Liver (tissue), 9 donors: Measurements from ENCODE around the gene SAPCD2. TPM values are rescaled to one million over a fixed set of nuclear protein-coding genes. Genes with fewer than 3 reads are reported as not detected.

ENCODE experiments used
- DNase-seq: peaks from one replicate; pipeline ENCODE4 v3.0.0-alpha.2; 2017; ENCODE audit warnings: low spot score
- H3K27ac ChIP-seq, 2 donors: one replicate each; pipeline ENCODE4 v1.7.0; 2013; ENCODE audit warnings: inconsistent platforms in 2 of 2, low read length in 2 of 2, control low read depth in 1 of 2, low read depth in 1 of 2, mild to moderate bottlenecking in 1 of 2
- H3K27me3 ChIP-seq, 4 donors: one replicate each; pipeline versions ENCODE4 v1.6.1 to v1.7.0; 2013; ENCODE audit warnings: low read length in 3 of 4, inconsistent platforms in 1 of 4, mild to moderate bottlenecking in 1 of 4, moderate library complexity in 1 of 4; ENCODE audit not compliant: control insufficient read depth in 4 of 4, insufficient read depth in 4 of 4
- H3K36me3 ChIP-seq, 4 donors: one replicate each; pipeline versions ENCODE4 v1.6.1 to v1.7.0; 2013; ENCODE audit warnings: low read length in 3 of 4, mild to moderate bottlenecking in 3 of 4, low read depth in 1 of 4, moderate library complexity in 1 of 4; ENCODE audit not compliant: control insufficient read depth in 4 of 4, insufficient read depth in 3 of 4
- H3K4me1 ChIP-seq, 4 donors: one replicate each; pipeline versions ENCODE4 v1.6.1 to v1.7.0; 2013; ENCODE audit warnings: low read length in 3 of 4, mild to moderate bottlenecking in 3 of 4, moderate library complexity in 1 of 4; ENCODE audit not compliant: control insufficient read depth in 4 of 4, insufficient read depth in 4 of 4
- H3K4me3 ChIP-seq, 3 donors: one replicate each; pipeline versions ENCODE4 v1.6.1 to v1.7.0; 2013; ENCODE audit warnings: low read length in 3 of 3, control low read depth in 1 of 3, low read depth in 1 of 3, mild to moderate bottlenecking in 1 of 3
- H3K9ac ChIP-seq, 2 donors: one replicate each; pipeline ENCODE4 v1.7.0; 2013; ENCODE audit warnings: low read length in 2 of 2, mild to moderate bottlenecking in 2 of 2, moderate library complexity in 2 of 2, control low read depth in 1 of 2, low read depth in 1 of 2
- H3K9me3 ChIP-seq, 4 donors: one replicate each; pipeline versions ENCODE4 v1.6.1 to v1.7.0; 2013; ENCODE audit warnings: low read length in 3 of 4; ENCODE audit not compliant: control insufficient read depth in 4 of 4
- EGR1 ChIP-seq, 2 donors: IDR thresholded peaks; 2 replicates each; pipeline ENCODE4 v1.6.1; 2016 to 2018; ENCODE audit warnings: antibody characterized with exemption in 2 of 2, low read depth in 2 of 2
- FOXA1 ChIP-seq: IDR thresholded peaks from 2 replicates; pipeline ENCODE4 v1.6.1; 2016; ENCODE audit warnings: antibody characterized with exemption
- HNF4A ChIP-seq, 2 donors: conservative IDR thresholded peaks; 2 replicates each; pipeline ENCODE4 v1.6.1; 2016; ENCODE audit warnings: antibody characterized with exemption in 2 of 2, mild to moderate bottlenecking in 2 of 2
- HNF4G ChIP-seq: IDR thresholded peaks from 2 replicates; pipeline ENCODE4 v1.6.1; 2016; ENCODE audit warnings: antibody characterized with exemption
- RAD21 ChIP-seq, 2 donors: IDR thresholded peaks; 2 replicates each; pipeline ENCODE4 v1.6.1; 2016; ENCODE audit warnings: antibody characterized with exemption in 2 of 2, mild to moderate bottlenecking in 2 of 2
- SP1 ChIP-seq: IDR thresholded peaks from 2 replicates; pipeline ENCODE4 v1.6.1; 2018; ENCODE audit warnings: antibody characterized with exemption, mild to moderate bottlenecking
- TAF1 ChIP-seq: conservative IDR thresholded peaks from 2 replicates; pipeline ENCODE4 v1.6.1; 2016; ENCODE audit warnings: antibody characterized with exemption, mild to moderate bottlenecking
- WGBS: extraction: QIAGEN DNeasy Blood & Tissue Kit; methylation state at CpG from one replicate; pipeline ENCODE4 v1.1.7; 2013; 5-methylcytosine and 5-hydroxymethylcytosine counted together
- polyA plus RNA-seq, 2 donors: library from polyadenylated mRNA; stranded (reverse) in 1 of 2; unstranded in 1 of 2; fragments of 200-250 nt in 1 of 2; fragments of >200 nt in 1 of 2; fragmentation: Nextera tagmentation in 1 of 2; extraction: Ambion mirVana in 1 of 2; gene quantifications; one replicate each; pipeline versions ENCODE4 v1.2.1 to v1.2.3, GENCODE V29; 2013 to 2015
- total RNA-seq, 2 donors: library from RNA; depleted of rRNA; stranded (reverse); fragments of >200 nt; gene quantifications; one replicate each; pipeline ENCODE4 v1.2.3, GENCODE V29; 2014
- TF ChIP-seq, protein P1 (sequence below): IDR thresholded peaks from 2 replicates; pipeline ENCODE4 v1.6.1; 2016; ENCODE audit warnings: antibody characterized with exemption
- TF ChIP-seq, protein P2 (sequence below): IDR thresholded peaks from 2 replicates; pipeline ENCODE4 v1.6.1; 2016; ENCODE audit warnings: antibody characterized with exemption
- TF ChIP-seq, protein P3 (sequence below): fragments of 150-350 bp; IDR thresholded peaks from 2 replicates; pipeline ENCODE4 v1.5.1; 2017; ENCODE audit warnings: improper control_type of control experiment, low read depth, low read length; ENCODE audit not compliant: missing input control
- TF ChIP-seq, protein P4 (sequence below): IDR thresholded peaks from 2 replicates; pipeline ENCODE4 v1.6.1; 2016; ENCODE audit warnings: antibody characterized with exemption
- TF ChIP-seq, protein P5 (sequence below): IDR thresholded peaks from 2 replicates; pipeline ENCODE4 v1.6.1; 2016; ENCODE audit warnings: antibody characterized with exemption, mild to moderate bottlenecking
- donor health status: healthy.
- donor health status: healthy.
- donor health status: healthy.
- donor health status: healthy.
- donor health status: healthy.

SAPCD2 gene
- total and polyA plus RNA-seq, 4 donors, result 0.06 to 1.8 (median 0.23) TPM

DNA sequence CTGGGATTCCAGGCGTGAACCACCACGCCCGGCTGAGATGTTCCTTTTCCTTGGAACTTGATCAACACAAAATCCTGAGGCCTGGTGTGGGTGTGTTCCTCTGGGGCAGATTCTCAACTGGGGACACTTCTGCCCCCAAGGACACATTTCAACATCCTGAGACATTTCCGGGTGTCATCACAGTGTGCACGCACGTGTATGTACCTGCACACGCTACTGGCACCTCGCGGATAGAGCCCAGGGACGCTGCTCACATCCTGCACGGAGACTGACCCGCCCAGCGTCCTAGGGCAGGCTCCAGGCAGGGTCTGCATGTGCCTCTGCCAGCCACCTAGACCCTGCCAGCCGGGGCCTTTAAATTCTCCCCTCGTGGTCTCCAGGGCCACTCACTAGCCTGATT lies 8.0 kb downstream of the SAPCD2 start:
- H3K9me3 ChIP-seq, result no peaks in the 10 kb centered on the region
- WGBS, result 90% methylated on average over 15 of the region's 15 CpGs
- TF ChIP-seq FOXA1, result no peak
- TF ChIP-seq HNF4G, result no peak
- TF ChIP-seq, protein P1, sequence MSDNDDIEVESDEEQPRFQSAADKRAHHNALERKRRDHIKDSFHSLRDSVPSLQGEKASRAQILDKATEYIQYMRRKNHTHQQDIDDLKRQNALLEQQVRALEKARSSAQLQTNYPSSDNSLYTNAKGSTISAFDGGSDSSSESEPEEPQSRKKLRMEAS, result no peak
- no peak for TF ChIP-seq TAF1
- TF ChIP-seq, protein P2, sequence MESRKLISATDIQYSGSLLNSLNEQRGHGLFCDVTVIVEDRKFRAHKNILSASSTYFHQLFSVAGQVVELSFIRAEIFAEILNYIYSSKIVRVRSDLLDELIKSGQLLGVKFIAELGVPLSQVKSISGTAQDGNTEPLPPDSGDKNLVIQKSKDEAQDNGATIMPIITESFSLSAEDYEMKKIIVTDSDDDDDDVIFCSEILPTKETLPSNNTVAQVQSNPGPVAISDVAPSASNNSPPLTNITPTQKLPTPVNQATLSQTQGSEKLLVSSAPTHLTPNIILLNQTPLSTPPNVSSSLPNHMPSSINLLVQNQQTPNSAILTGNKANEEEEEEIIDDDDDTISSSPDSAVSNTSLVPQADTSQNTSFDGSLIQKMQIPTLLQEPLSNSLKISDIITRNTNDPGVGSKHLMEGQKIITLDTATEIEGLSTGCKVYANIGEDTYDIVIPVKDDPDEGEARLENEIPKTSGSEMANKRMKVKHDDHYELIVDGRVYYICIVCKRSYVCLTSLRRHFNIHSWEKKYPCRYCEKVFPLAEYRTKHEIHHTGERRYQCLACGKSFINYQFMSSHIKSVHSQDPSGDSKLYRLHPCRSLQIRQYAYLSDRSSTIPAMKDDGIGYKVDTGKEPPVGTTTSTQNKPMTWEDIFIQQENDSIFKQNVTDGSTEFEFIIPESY, result no peak
- TF ChIP-seq, protein P3, sequence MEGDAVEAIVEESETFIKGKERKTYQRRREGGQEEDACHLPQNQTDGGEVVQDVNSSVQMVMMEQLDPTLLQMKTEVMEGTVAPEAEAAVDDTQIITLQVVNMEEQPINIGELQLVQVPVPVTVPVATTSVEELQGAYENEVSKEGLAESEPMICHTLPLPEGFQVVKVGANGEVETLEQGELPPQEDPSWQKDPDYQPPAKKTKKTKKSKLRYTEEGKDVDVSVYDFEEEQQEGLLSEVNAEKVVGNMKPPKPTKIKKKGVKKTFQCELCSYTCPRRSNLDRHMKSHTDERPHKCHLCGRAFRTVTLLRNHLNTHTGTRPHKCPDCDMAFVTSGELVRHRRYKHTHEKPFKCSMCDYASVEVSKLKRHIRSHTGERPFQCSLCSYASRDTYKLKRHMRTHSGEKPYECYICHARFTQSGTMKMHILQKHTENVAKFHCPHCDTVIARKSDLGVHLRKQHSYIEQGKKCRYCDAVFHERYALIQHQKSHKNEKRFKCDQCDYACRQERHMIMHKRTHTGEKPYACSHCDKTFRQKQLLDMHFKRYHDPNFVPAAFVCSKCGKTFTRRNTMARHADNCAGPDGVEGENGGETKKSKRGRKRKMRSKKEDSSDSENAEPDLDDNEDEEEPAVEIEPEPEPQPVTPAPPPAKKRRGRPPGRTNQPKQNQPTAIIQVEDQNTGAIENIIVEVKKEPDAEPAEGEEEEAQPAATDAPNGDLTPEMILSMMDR, result no peak
- TF ChIP-seq RAD21 (IDR thresholded peaks at IDR 0.05), result no peak
- TF ChIP-seq, protein P4, sequence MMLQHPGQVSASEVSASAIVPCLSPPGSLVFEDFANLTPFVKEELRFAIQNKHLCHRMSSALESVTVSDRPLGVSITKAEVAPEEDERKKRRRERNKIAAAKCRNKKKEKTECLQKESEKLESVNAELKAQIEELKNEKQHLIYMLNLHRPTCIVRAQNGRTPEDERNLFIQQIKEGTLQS, result no peak
- H3K36me3 ChIP-seq, result no peaks in the 10 kb centered on the region
- no peak overlapping the region for H3K4me3 ChIP-seq
- H3K27me3 ChIP-seq, result peaks cover 0 to 4% (median 0%) of the 10 kb centered on the region in 4 donors
- no peak overlapping the region for H3K27ac ChIP-seq
- H3K4me1 ChIP-seq, result peaks cover 0 to 6% (median 1%) of the 10 kb centered on the region in 4 donors
- no peak overlapping the region for H3K9ac ChIP-seq
- no peak for DNase-seq

DNA sequence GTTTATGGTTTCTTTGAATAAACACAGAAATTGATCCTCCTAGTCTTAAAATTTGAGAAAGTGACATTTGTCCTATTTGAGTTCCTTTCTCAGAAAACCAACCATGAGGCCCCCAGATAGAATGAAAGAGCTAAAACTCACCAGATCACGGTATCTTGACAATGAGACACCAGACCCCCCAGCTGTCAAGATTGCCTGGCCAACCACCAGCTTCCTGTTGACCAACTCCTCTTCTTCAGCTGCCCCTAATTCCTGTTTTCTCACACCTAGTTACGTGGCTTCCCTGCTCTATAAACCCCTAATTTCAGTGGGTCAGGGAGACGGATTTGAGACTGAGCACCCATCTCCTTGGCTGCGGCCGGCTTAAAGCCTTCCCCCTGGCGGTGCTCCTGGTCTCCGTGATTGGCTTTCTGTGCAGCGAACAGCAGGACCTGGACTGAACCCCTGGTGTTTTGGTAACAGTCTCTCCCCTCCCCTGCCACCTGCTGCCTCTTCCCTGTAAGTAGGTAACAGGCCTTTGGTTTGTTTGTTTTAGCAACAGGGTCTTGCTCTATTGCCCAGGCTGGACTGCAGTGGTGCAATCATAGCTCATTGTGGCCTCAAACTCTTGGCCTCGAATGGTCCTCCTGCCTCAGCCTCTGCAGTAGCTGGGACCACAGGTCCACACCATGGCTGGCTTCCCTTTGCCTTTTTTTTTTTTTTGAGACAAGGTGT lies 11.7 kb downstream of the SAPCD2 start:
- 86% methylated on average over 9 of the region's 9 CpGs for WGBS
- Histone ChIP-seq H3K27me3 (no peaks in the 10 kb centered on the region), H3K9ac (no peak overlapping the region), H3K4me1 (peaks cover 16 to 33% (median 29%) of the 10 kb centered on the region in 4 donors), H3K27ac (no peak overlapping the region), H3K4me3 (no peak overlapping the region), H3K36me3 (no peaks in the 10 kb centered on the region), H3K9me3 (no peaks in the 10 kb centered on the region)
- DNase-seq, result no peak
- no peak for TF ChIP-seq SP1
- peak in 1 of 2 donors; percentile 10 for TF ChIP-seq HNF4A (conservative IDR thresholded peaks at IDR 0.05)
- no peak for TF ChIP-seq EGR1 (IDR thresholded peaks at IDR 0.05; ENCODE audit: low read depth in 2 of 2)
- TF ChIP-seq, protein P5, sequence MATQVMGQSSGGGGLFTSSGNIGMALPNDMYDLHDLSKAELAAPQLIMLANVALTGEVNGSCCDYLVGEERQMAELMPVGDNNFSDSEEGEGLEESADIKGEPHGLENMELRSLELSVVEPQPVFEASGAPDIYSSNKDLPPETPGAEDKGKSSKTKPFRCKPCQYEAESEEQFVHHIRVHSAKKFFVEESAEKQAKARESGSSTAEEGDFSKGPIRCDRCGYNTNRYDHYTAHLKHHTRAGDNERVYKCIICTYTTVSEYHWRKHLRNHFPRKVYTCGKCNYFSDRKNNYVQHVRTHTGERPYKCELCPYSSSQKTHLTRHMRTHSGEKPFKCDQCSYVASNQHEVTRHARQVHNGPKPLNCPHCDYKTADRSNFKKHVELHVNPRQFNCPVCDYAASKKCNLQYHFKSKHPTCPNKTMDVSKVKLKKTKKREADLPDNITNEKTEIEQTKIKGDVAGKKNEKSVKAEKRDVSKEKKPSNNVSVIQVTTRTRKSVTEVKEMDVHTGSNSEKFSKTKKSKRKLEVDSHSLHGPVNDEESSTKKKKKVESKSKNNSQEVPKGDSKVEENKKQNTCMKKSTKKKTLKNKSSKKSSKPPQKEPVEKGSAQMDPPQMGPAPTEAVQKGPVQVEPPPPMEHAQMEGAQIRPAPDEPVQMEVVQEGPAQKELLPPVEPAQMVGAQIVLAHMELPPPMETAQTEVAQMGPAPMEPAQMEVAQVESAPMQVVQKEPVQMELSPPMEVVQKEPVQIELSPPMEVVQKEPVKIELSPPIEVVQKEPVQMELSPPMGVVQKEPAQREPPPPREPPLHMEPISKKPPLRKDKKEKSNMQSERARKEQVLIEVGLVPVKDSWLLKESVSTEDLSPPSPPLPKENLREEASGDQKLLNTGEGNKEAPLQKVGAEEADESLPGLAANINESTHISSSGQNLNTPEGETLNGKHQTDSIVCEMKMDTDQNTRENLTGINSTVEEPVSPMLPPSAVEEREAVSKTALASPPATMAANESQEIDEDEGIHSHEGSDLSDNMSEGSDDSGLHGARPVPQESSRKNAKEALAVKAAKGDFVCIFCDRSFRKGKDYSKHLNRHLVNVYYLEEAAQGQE, result no peak
